Endothelial cell of umbilical vein (primary cell): ENCODE data around the gene NIPBL. TPM values are rescaled to one million over a fixed set of nuclear protein-coding genes. Genes with fewer than 3 reads are reported as not detected.

Experiments
- BruUV-seq: library from RNA; stranded (reverse); fragments of 400-500 nt; replicated peaks from 2 replicates; lab custom pipeline; 2021; lab: Mats Ljungman, UMichigan
- CTCF ChIA-PET: fragments of 300-600, 350-600 bp; sonication (Branson Sonifier 250); formaldehyde crosslinking; loops from one replicate; lab custom pipeline; 2021; ENCODE audit warnings: antibody characterized with exemption, inconsistent platforms; lab: Charles Lee
- POLR2A ChIA-PET: fragments of 300-600, 350-600 bp; sonication (Branson Sonifier 250); formaldehyde crosslinking; loops from one replicate; lab custom pipeline; 2021; ENCODE audit warnings: antibody characterized with exemption, inconsistent platforms; lab: Charles Lee
- DNase-seq: peaks from one replicate; pipeline ENCODE4 v3.0.0-alpha.2; 2011; ENCODE audit warnings: low read depth, low spot score
- FAIRE-seq: peaks from 2 replicates; lab custom pipeline; 2011; peaks lifted over from hg19 to GRCh38; lab: Jason Lieb, UNC
- H2AFZ ChIP-seq: 2 replicates; pipeline ENCODE4 v1.6.0; 2012; ENCODE audit warnings: low read depth, low read length, control low read depth, inconsistent platforms
- H3K27ac ChIP-seq: 2 replicates; pipeline ENCODE4 v1.5.1; 2011; ENCODE audit warnings: low read depth, mild to moderate bottlenecking, control low read depth, low read length, moderate library complexity; ENCODE audit not compliant: insufficient read depth
- H3K27me3 ChIP-seq, 2 experiments: 2 replicates each; pipeline versions ENCODE4 v1.6.0 to v1.6.1; 2011; ENCODE audit warnings: low read length in 2 of 2, mixed read lengths in 1 of 2; ENCODE audit not compliant: control insufficient read depth in 2 of 2, insufficient read depth in 2 of 2
- H3K36me3 ChIP-seq, 2 experiments: 2 replicates in 1 of 2; 3 replicates in 1 of 2; pipeline ENCODE4 v1.5.1; 2011; ENCODE audit warnings: low read length in 2 of 2, mild to moderate bottlenecking in 1 of 2, moderate library complexity in 1 of 2; ENCODE audit not compliant: control insufficient read depth in 2 of 2, insufficient read depth in 2 of 2; ENCODE audit errors: extremely low read depth in 1 of 2
- H3K4me1 ChIP-seq: 3 replicates; pipeline ENCODE4 v1.5.1; 2011; ENCODE audit warnings: mild to moderate bottlenecking, low read length; ENCODE audit not compliant: control insufficient read depth, insufficient read depth; ENCODE audit errors: extremely low read depth
- H3K4me2 ChIP-seq: 2 replicates; pipeline ENCODE4 v1.6.1; 2011; ENCODE audit warnings: low read length, control low read depth, mixed read lengths; ENCODE audit not compliant: insufficient read depth
- H3K4me3 ChIP-seq, 3 experiments: fragments of 200-600 bp in 1 of 3; sonication (generic), shearing (Covaris generic) in 1 of 3; replicated peaks in 1 of 3; 2 replicates each; pipeline ENCODE4 v1.5.1; 2011 to 2016; ENCODE audit warnings: control low read depth in 3 of 3, low read length in 3 of 3, mild to moderate bottlenecking in 2 of 3, inconsistent platforms in 1 of 3, low read depth in 1 of 3, moderate library complexity in 1 of 3; ENCODE audit not compliant: insufficient read depth in 1 of 3
- H3K79me2 ChIP-seq: 2 replicates; pipeline ENCODE4 v1.6.0; 2012; ENCODE audit warnings: low read length, inconsistent platforms; ENCODE audit not compliant: control insufficient read depth, insufficient read depth
- H3K9ac ChIP-seq: replicated peaks from 2 replicates; pipeline ENCODE3; 2011; ENCODE audit warnings: low read length, control low read depth; ENCODE audit not compliant: insufficient read depth; ENCODE audit errors: extremely low read depth
- H3K9me1 ChIP-seq: replicated peaks from 3 replicates; pipeline ENCODE4 v1.6.0; 2011; ENCODE audit warnings: mild to moderate bottlenecking, low read length; ENCODE audit not compliant: control insufficient read depth, insufficient read depth; ENCODE audit errors: extremely low read depth
- H3K9me3 ChIP-seq: replicated peaks from 2 replicates; pipeline ENCODE4 v1.5.1; 2012; ENCODE audit warnings: low read length, inconsistent platforms; ENCODE audit not compliant: control insufficient read depth, insufficient read depth
- H4K20me1 ChIP-seq: replicated peaks from 2 replicates; pipeline ENCODE3; 2011; ENCODE audit warnings: mild to moderate bottlenecking, low read length; ENCODE audit not compliant: control insufficient read depth, insufficient read depth; ENCODE audit errors: extremely low read depth
- EZH2 ChIP-seq: IDR thresholded peaks from 2 replicates; pipeline ENCODE4 v1.6.1; 2012; ENCODE audit warnings: borderline replicate concordance, low read depth, mild to moderate bottlenecking, moderate library complexity, low read length, inconsistent platforms; ENCODE audit not compliant: severe bottlenecking
- FOS ChIP-seq: IDR thresholded peaks from 2 replicates; pipeline ENCODE4 v1.6.1; 2011; ENCODE audit warnings: mild to moderate bottlenecking, low read length, moderate library complexity, borderline replicate concordance; ENCODE audit not compliant: insufficient read depth
- GATA2 ChIP-seq: IDR thresholded peaks from 2 replicates; pipeline ENCODE4 v1.7.0; 2011; ENCODE audit warnings: low read depth, mild to moderate bottlenecking, moderate library complexity, mixed read lengths, low read length; ENCODE audit not compliant: insufficient read length, insufficient read depth
- JUN ChIP-seq: IDR thresholded peaks from 2 replicates; pipeline ENCODE4 v1.6.1; 2011; ENCODE audit warnings: borderline replicate concordance, low read depth; ENCODE audit not compliant: insufficient read length, insufficient read depth
- MYC ChIP-seq: IDR thresholded peaks from one replicate; pipeline ENCODE4 v1.6.1; 2011; ENCODE audit warnings: mild to moderate bottlenecking, low read depth, low read length
- POLR2A ChIP-seq: IDR thresholded peaks from 2 replicates; pipeline ENCODE4 v1.6.1; 2012; ENCODE audit warnings: low read depth, mild to moderate bottlenecking, control low read depth, low read length
- POLR2AphosphoS5 ChIP-seq: IDR thresholded peaks from 2 replicates; pipeline ENCODE4 v1.6.1; 2012; ENCODE audit warnings: low read depth, mild to moderate bottlenecking, control low read depth, low read length, moderate library complexity; ENCODE audit not compliant: insufficient read depth
- dilution Hi-C: fragments of 300-500 bp; cut with MboI; formaldehyde crosslinking; loops from one replicate; pipeline ENCODE4 v1.15.0; 2019; ENCODE audit warnings: low sequenced_read_pairs; ENCODE audit not compliant: extremely low pct_ligation_motif_present
- intact Hi-C: fragments of 100-400 bp; cut with micrococcal nuclease; formaldehyde crosslinking; loops from one replicate; pipeline ENCODE4 v1.10.0; 2022
- polyA plus RNA-seq, 4 experiments: library from polyadenylated mRNA; depleted of rRNA in 3 of 4; stranded (reverse) in 3 of 4; unstranded in 1 of 4; fragments of >200 nt; gene quantifications; 2 replicates each; pipeline versions ENCODE4 v1.2.1 to v1.2.3, GENCODE V29; 2011 to 2012; ENCODE audit warnings: missing spikeins in 1 of 4
- total RNA-seq: library from RNA; stranded (reverse); gene quantifications from 2 replicates; pipeline ENCODE4 v1.2.3, GENCODE V29; 2021
- TF ChIP-seq, protein P1 (sequence below): IDR thresholded peaks from 2 replicates; pipeline ENCODE4 v1.6.1; 2011; ENCODE audit not compliant: insufficient read depth, insufficient read length
- TF ChIP-seq, protein P2 (sequence below), 2 donors: IDR thresholded peaks; 1 replicate in 1 of 2; 2 replicates in 1 of 2; pipeline ENCODE4 v1.5.1; 2011; ENCODE audit warnings: low read length in 2 of 2, mild to moderate bottlenecking in 2 of 2, moderate library complexity in 2 of 2, control low read depth in 1 of 2, inconsistent platforms in 1 of 2, low read depth in 1 of 2; ENCODE audit not compliant: insufficient read depth in 1 of 2; ENCODE audit errors: extremely low read depth in 1 of 2

Gene NIPBL
- total and polyA plus RNA-seq, 2 donors (not counting 3 experiments of a cell fraction or from before 2014, with no cell fraction given): 15.5 to 50.7 TPM

GRCh38 chr5:36919650-36920049 is 43.1 kb downstream of the NIPBL start:
- H2AFZ ChIP-seq: no peak overlapping the region
- ChIA-PET POLR2A (no interaction called here), CTCF (interaction anchor here (1.0 to 1.2 kb wide), 3 partner anchors 20 to 31 kb away, joined by 3 to 4 read pairs (median 3); no protein-coding TSS in a partner anchor)
- no peak for FAIRE-seq
- intact Hi-C loops: no loop called here
- H4K20me1 ChIP-seq: peaks cover 24% of the 10 kb centered on the region
- TF ChIP-seq POLR2A (no peak), POLR2AphosphoS5 (no peak), JUN (no peak), EZH2 (no peak)
- no peak overlapping the region for H3K4me2 ChIP-seq
- dilution Hi-C loops: no loop called here
- peaks cover 2% of the 10 kb centered on the region for H3K9me1 ChIP-seq
- no peak overlapping the region for H3K4me3 ChIP-seq
- H3K36me3 ChIP-seq: no peaks in the 10 kb centered on the region
- no peak overlapping the region for H3K27ac ChIP-seq
- H3K9me3 ChIP-seq: no peaks in the 10 kb centered on the region
- BruUV-seq: no TSS peak
- H3K9ac ChIP-seq: no peak overlapping the region
- no peaks in the 10 kb centered on the region for H3K4me1 ChIP-seq
- DNase-seq: no peak
- no peaks in the 10 kb centered on the region for H3K27me3 ChIP-seq
- H3K79me2 ChIP-seq: peaks cover 76% of the 10 kb centered on the region

DNA sequence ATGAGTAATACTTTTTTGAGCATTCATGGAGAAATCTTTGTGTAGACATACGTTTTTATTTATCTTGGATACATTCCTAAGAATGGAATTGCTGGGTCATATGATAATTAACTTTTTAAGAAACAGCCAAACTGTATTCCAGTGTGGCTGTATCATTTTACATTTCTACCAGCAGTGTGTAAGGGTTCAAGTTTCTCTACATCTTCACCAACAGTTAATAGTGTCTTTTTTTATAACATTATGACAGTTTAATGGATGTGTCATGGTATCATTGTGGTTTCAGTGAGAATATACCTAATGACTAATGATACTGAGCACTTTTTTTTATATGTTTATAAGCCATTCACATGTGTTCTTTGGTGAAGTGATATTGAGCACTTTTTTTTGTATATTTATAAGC is 52.4 kb downstream of the NIPBL start:
- dilution Hi-C loops: no loop called here
- Histone ChIP-seq H2AFZ (no peak overlapping the region), H4K20me1 (peaks cover 27% of the 10 kb centered on the region), H3K79me2 (peaks cover 94% of the 10 kb centered on the region), H3K27ac (no peak overlapping the region), H3K27me3 (no peaks in the 10 kb centered on the region), H3K4me3 (no peak overlapping the region), H3K4me1 (peaks cover 16% of the 10 kb centered on the region), H3K9me3 (no peaks in the 10 kb centered on the region), H3K9ac (no peak overlapping the region), H3K9me1 (peaks cover 3% of the 10 kb centered on the region), H3K4me2 (peak overlapping the region; percentile 64), H3K36me3 (no peaks in the 10 kb centered on the region)
- intact Hi-C loops: no loop called here
- TF ChIP-seq, protein P1, sequence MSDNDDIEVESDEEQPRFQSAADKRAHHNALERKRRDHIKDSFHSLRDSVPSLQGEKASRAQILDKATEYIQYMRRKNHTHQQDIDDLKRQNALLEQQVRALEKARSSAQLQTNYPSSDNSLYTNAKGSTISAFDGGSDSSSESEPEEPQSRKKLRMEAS: no peak
- TF ChIP-seq EZH2 (no peak), FOS (peak; percentile 23), GATA2 (no peak), MYC (no peak), JUN (no peak)
- TF ChIP-seq, protein P2, sequence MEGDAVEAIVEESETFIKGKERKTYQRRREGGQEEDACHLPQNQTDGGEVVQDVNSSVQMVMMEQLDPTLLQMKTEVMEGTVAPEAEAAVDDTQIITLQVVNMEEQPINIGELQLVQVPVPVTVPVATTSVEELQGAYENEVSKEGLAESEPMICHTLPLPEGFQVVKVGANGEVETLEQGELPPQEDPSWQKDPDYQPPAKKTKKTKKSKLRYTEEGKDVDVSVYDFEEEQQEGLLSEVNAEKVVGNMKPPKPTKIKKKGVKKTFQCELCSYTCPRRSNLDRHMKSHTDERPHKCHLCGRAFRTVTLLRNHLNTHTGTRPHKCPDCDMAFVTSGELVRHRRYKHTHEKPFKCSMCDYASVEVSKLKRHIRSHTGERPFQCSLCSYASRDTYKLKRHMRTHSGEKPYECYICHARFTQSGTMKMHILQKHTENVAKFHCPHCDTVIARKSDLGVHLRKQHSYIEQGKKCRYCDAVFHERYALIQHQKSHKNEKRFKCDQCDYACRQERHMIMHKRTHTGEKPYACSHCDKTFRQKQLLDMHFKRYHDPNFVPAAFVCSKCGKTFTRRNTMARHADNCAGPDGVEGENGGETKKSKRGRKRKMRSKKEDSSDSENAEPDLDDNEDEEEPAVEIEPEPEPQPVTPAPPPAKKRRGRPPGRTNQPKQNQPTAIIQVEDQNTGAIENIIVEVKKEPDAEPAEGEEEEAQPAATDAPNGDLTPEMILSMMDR (IDR thresholded peaks at IDR 0.05; ENCODE audit: extremely low read depth in 1 of 2, insufficient read depth in 1 of 2, low read depth in 1 of 2, low read length in 2 of 2): no peak
- DNase-seq (peak; percentile 73), FAIRE-seq (no peak)
- ChIA-PET POLR2A (no interaction called here), CTCF (interaction anchor here (1.0 to 2.1 kb wide), 3 partner anchors 16 to 53 kb away, joined by 3 to 9 read pairs (median 7); partner anchors contain the start of gene NIPBL)
- no TSS peak for BruUV-seq
